Gastroesophageal sphincter (tissue), 4 donors: ENCODE results near the gene PIK3R1. TPM values are rescaled to one million over a fixed set of nuclear protein-coding genes. Genes with fewer than 3 reads are reported as not detected.

Experiments used
- ATAC-seq: fragments of 150-250 bp; one replicate; pipeline ENCODE4 v1.9.1; 2016; ENCODE audit warnings: mild to moderate bottlenecking, moderate library complexity
- H3K27ac ChIP-seq, 4 donors: fragments of 200-600 bp; sonication (generic) in 3 of 4; 1 replicate in 3 of 4; 2 replicates in 1 of 4; pipeline ENCODE4 v1.5.1; 2016 to 2019
- H3K27me3 ChIP-seq: fragments of 200-600 bp; sonication (generic); one replicate; pipeline ENCODE4 v1.5.1; 2019
- H3K36me3 ChIP-seq, 2 donors: fragments of 200-600 bp; sonication (generic); one replicate each; pipeline ENCODE4 v1.5.1; 2019; ENCODE audit warnings: control low read depth in 1 of 2
- H3K4me1 ChIP-seq, 3 donors: fragments of 200-600 bp; sonication (generic); 1 replicate in 2 of 3; 2 replicates in 1 of 3; pipeline ENCODE4 v1.5.1; 2016 to 2019; ENCODE audit warnings: control low read depth in 2 of 3
- H3K4me3 ChIP-seq, 2 donors: fragments of 200-600 bp; sonication (generic); one replicate each; pipeline ENCODE4 v1.5.1; 2019; ENCODE audit warnings: mild to moderate bottlenecking in 1 of 2, moderate library complexity in 1 of 2
- H3K9me3 ChIP-seq, 3 donors: fragments of 200-600 bp; sonication (generic); one replicate each; pipeline ENCODE4 v1.5.1; 2017 to 2019; ENCODE audit warnings: control low read depth in 2 of 3
- CTCF ChIP-seq, 4 experiments: fragments of 200-600 bp in 2 of 4; fragments of 450-650 bp in 2 of 4; sonication (generic) in 1 of 4; IDR thresholded peaks; one replicate each; pipeline ENCODE4 v1.5.1; 2017 to 2019; ENCODE audit warnings: antibody characterized with exemption in 4 of 4, mild to moderate bottlenecking in 2 of 4, moderate library complexity in 2 of 4
- EP300 ChIP-seq: sonication (generic); formaldehyde crosslinking; IDR thresholded peaks from one replicate; pipeline ENCODE4 v1.6.1; 2017; ENCODE audit warnings: antibody characterized with exemption, mild to moderate bottlenecking
- POLR2A ChIP-seq, 2 donors: fragments of 450-650 bp; IDR thresholded peaks; one replicate each; pipeline ENCODE4 v1.6.1; 2017; ENCODE audit warnings: antibody characterized with exemption in 2 of 2, mild to moderate bottlenecking in 2 of 2, moderate library complexity in 1 of 2
- POLR2AphosphoS5 ChIP-seq: sonication (generic); formaldehyde crosslinking; IDR thresholded peaks from one replicate; pipeline ENCODE4 v1.6.1; 2017; ENCODE audit warnings: antibody characterized with exemption
- WGBS, 2 donors: methylation state at CpG; one replicate each; pipeline ENCODE4 v1.1.5; 2018; ENCODE audit warnings: low coverage in 1 of 2; 5-methylcytosine and 5-hydroxymethylcytosine counted together
- total RNA-seq, 4 donors: library from RNA; depleted of rRNA; stranded (reverse); fragments of >200 nt; gene quantifications; one replicate each; pipeline ENCODE4 v1.1.0, GENCODE V29; 2016

The PIK3R1 gene
- total RNA-seq, 4 donors from 2014 or later: 188 to 403 (median 312) TPM

GRCh38 chr5:68246802-68247201 is 31.2 kb downstream of the PIK3R1 start:
- 82 to 88% methylated on average over 3 of the region's 3 CpGs for WGBS, 2 donors
- H3K27ac ChIP-seq: no peak overlapping the region

GRCh38 chr5:68247627-68248026 is 32.1 kb downstream of the PIK3R1 start:
- Histone ChIP-seq H3K27me3 (no peaks in the 10 kb centered on the region), H3K36me3 (no peaks in the 10 kb centered on the region), H3K4me1 (peaks cover 36 to 98% (median 40%) of the 10 kb centered on the region in 3 donors), H3K4me3 (no peak overlapping the region), H3K9me3 (no peaks in the 10 kb centered on the region), H3K27ac (peak overlapping the region in 2 of 4 donors; percentile 3 to 9)
- WGBS, 2 donors: 77% methylated on average over 2 of the region's 3 CpGs; no CpG with 5 or more reads in 1 of the 2 donors
- no peak for ATAC-seq
- TF ChIP-seq EP300 (no peak), POLR2AphosphoS5 (no peak), POLR2A (IDR thresholded peaks at IDR 0.05) (no peak), CTCF (IDR thresholded peaks at IDR 0.05) (no peak)

More at GRCh38 chr5:68246802-68247201, 31.2 kb downstream of the PIK3R1 start:
- H3K4me3 ChIP-seq: no peak overlapping the region
- H3K36me3 ChIP-seq: peaks cover 0 to 6% of the 10 kb centered on the region in 2 donors
- H3K27me3 ChIP-seq: no peaks in the 10 kb centered on the region
- no peak for ATAC-seq
- H3K9me3 ChIP-seq: no peaks in the 10 kb centered on the region
- peaks cover 35 to 98% (median 44%) of the 10 kb centered on the region in 3 donors for H3K4me1 ChIP-seq
- TF ChIP-seq POLR2A (IDR thresholded peaks at IDR 0.05): no peak
- TF ChIP-seq CTCF (IDR thresholded peaks at IDR 0.05): peak in 1 of 4 experiments; percentile 13
- TF ChIP-seq POLR2AphosphoS5: no peak
- TF ChIP-seq EP300: no peak

- TF ChIP-seq POLR2AphosphoS5 (no peak), POLR2A (IDR thresholded peaks at IDR 0.05) (no peak), EP300 (no peak), CTCF (IDR thresholded peaks at IDR 0.05) (no peak)
- Histone ChIP-seq H3K27ac (peak overlapping the region in 3 of 4 donors; percentile 73 to 82 (median 76)), H3K4me1 (peaks cover 34 to 98% (median 40%) of the 10 kb centered on the region in 3 donors), H3K36me3 (no peaks in the 10 kb centered on the region), H3K27me3 (no peaks in the 10 kb centered on the region), H3K9me3 (no peaks in the 10 kb centered on the region), H3K4me3 (no peak overlapping the region)
- no peak for ATAC-seq
- WGBS, 2 donors: 67 to 94% methylated on average over 2 of the region's 2 CpGs
Measured at GRCh38 chr5:68248896-68249295, 33.3 kb downstream of the PIK3R1 start.

GRCh38 chr5:68249520-68249919 is 34.0 kb downstream of the PIK3R1 start:
- peaks cover 34 to 98% (median 44%) of the 10 kb centered on the region in 3 donors for H3K4me1 ChIP-seq
- no peaks in the 10 kb centered on the region for H3K27me3 ChIP-seq
- no peak for ATAC-seq
- peak overlapping the region; percentile 73 to 94 (median 79) for H3K27ac ChIP-seq
- whole genome bisulfite sequencing, 2 donors: 61 to 92% methylated on average over 2 of the region's 2 CpGs
- no peak for TF ChIP-seq POLR2A (IDR thresholded peaks at IDR 0.05)
- no peak for TF ChIP-seq EP300
- H3K36me3 ChIP-seq: no peaks in the 10 kb centered on the region
- no peak overlapping the region for H3K4me3 ChIP-seq
- no peaks in the 10 kb centered on the region for H3K9me3 ChIP-seq

- H3K27me3 ChIP-seq: no peaks in the 10 kb centered on the region
- no peak for ATAC-seq
- peak overlapping the region; percentile 13 to 32 for H3K4me3 ChIP-seq
- peaks cover 45 to 98% (median 50%) of the 10 kb centered on the region in 3 donors for H3K4me1 ChIP-seq
- peak overlapping the region; percentile 73 to 94 (median 79) for H3K27ac ChIP-seq
- no peaks in the 10 kb centered on the region for H3K36me3 ChIP-seq
- WGBS, 2 donors: 31 to 64% methylated on average over 4 to 5 of the region's 5 CpGs
- no peaks in the 10 kb centered on the region for H3K9me3 ChIP-seq
- no peak for TF ChIP-seq EP300
- TF ChIP-seq CTCF (IDR thresholded peaks at IDR 0.05): no peak
- TF ChIP-seq POLR2AphosphoS5: no peak
- no peak for TF ChIP-seq POLR2A (IDR thresholded peaks at IDR 0.05)
Measured at GRCh38 chr5:68250661-68251298, 35.2 kb downstream of the PIK3R1 start.
